ENCODE measurements around the gene SMAD9. TPM values are rescaled to one million over a fixed set of nuclear protein-coding genes. Genes with fewer than 3 reads are reported as not detected.

SMAD9 gene
- polyA plus RNA-seq, 3 donors, result 0.46 to 2.8 (median 2.7) TPM

DNA sequence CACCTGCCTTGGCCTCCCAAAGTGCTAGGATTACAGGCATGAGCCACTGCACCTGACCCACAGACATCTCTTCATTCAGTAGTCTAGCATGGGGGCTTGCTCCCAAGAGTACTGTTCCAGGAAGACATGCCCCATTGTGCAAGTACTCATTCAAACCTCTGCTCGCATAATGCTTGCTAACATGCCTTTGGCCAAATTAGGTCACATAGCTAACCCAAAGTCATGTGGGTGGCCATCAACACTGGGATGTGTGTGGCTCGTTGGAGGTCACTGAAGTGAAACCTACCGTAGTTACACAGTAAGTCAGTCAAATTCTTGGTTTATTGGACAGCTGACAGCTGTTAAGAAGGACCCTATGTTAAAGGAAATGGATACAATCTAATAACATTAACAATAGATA is 80.8 kb downstream of the SMAD9 start:
- no peak overlapping the region for H3K27ac ChIP-seq (ENCODE audit: low read depth, low read length)
- WGBS, 3 donors, result 79 to 86% (median 82%) methylated on average over 3 of the region's 3 CpGs

DNA sequence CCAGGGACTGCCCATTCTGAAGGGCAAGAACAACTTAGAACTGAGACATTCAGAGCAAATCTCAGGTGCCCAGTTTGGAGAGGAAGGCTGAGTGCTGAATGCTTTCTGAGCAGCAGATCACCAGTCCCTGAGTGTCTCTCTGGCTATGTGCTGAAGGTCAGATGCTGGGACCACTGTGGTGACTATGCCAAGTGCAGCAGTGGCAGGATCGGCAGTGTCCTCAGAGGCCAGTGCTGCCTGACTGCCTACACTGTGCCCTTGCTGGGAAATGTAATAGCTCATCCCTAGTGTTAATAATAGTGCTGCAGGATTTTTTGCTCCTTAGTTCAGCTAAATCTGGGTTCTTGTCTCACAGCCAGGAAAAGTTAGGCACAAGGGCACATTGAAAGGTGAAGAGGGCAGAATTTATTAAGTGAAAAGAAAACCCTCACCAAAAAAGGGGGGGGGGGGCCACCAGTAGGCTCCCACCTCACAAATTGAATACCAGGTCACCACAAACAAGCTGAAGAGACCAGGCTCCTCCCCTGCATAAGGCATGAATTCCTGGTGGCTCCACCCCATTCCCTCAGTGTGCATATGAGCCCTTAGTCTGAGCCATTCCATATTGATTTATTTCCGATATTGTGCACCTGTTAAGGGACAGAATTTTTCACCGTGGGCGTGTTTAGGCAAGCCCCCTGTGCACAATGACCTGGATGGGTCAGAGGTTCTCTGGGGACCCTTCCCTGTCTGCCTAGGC is 82.5 kb downstream of the SMAD9 start:
- WGBS, 3 donors, result 47 to 65% (median 58%) methylated on average over 4 of the region's 4 CpGs

DNA sequence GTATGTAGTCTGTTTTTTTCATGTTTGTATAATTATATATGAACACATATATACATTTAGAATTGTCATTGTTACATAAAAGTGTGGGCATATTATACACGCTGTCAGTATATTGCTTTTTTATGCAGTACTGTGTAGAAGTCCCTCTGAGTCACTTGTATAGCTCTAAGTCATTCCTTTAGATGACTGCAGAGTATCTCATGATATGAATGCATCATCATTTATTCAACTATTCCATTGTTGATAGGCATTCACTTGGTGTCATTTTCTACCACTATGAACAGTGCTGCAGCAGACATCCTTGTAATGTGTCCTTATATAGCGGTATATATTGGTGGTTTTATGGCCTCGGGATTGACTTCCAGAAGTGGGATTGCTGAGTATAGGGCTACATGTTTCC is 85.7 kb downstream of the SMAD9 start:
- 96 to 98% (median 97%) methylated on average over 3 of the region's 3 CpGs for WGBS, 3 donors
- no peak overlapping the region for H3K27ac ChIP-seq (ENCODE audit: low read depth, low read length)

More for the DNA sequence above, 82.5 kb downstream of the SMAD9 start:
- no peak overlapping the region for H3K27ac ChIP-seq (ENCODE audit: low read depth, low read length)

DNA sequence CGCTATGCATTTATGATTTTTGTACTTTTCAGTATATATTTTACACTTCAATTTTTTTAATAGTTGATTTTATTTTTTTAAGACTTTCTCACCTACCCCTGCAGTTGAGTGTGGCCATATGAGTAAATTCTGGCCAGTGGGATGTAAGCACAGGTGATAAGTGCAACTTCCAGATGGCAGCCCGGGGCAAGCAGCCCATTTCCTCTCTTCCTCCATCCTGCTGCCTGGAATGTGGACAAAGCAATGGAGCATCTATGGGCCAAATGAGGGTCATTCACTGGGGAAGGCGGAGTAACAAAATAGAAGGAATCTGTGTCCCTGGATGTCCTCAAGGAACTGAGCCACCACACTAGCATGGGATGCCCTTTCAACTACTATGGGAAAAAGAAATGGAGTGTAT is 88.7 kb downstream of the SMAD9 start:
- no peak overlapping the region for H3K27ac ChIP-seq (ENCODE audit: low read depth, low read length)
- 89 to 94% (median 91%) methylated on average over 3 of the region's 3 CpGs for WGBS, 3 donors

DNA sequence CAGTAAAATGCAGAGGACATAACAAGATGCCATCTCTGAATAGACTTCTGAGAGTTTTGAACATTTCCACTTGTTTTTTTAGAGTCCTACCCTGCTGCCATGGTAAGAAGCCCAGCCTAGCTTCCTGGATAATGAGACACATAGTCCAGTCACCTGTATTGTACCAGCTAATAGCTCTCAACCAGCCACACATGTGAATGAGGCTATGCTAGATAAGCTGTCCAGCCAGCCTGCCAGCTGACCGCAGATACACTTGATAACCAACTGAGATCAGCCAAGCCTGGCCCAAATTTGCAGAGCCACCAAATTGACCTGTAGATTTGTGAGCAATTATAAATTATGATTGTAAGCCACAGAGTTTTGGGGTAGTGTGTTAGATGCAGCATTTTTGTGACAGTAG is 90.3 kb downstream of the SMAD9 start:
- H3K27ac ChIP-seq (ENCODE audit: low read depth, low read length), result no peak overlapping the region
- WGBS, 3 donors, result 46 to 61% (median 58%) methylated on average over 1 of the region's 1 CpG

DNA sequence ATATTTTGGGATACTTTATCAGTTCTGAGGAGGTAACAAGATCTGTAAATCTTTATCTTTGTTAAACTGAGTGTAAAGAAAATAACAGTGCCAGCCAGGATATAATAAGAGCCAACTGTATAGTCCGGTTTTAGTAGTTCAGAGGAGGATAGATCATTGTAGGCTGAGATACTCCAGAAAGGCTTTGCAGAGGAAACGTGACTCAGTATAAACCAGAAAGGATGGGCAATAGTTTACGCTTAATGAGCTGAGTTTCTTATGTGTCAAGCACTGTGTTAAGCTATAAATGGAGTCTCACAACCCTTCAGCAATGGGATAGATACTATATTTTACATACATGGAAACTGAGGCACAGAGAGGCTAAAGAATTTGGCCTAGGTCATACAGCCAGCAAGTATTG is 97.3 kb downstream of the SMAD9 start:
- 76 to 82% (median 81%) methylated on average over 3 of the region's 3 CpGs for WGBS, 3 donors
- H3K27ac ChIP-seq (ENCODE audit: low read depth, low read length), result no peak overlapping the region

DNA sequence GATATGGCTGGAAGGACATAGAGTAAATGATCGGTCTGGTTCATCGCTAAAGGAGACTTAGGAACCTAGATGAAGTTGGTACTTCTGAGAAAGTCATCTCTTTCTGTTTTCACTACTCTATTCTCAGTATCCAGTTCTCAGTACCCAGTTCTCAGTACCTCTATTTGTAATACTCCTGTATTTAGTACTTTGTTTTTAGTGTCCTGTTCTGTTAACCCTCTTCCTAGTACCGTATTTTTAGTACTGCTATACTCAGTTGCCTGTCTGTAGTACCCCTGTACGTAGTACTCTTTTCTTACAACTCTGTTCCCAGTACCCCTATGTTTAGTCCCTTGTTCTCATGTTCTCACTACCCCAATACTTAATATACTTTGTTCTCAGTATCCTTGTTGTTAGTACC is 99.8 kb downstream of the SMAD9 start:
- WGBS, 3 donors, result 57 to 66% (median 62%) methylated on average over 4 of the region's 4 CpGs
- H3K27ac ChIP-seq (ENCODE audit: low read depth, low read length), result no peak overlapping the region

DNA sequence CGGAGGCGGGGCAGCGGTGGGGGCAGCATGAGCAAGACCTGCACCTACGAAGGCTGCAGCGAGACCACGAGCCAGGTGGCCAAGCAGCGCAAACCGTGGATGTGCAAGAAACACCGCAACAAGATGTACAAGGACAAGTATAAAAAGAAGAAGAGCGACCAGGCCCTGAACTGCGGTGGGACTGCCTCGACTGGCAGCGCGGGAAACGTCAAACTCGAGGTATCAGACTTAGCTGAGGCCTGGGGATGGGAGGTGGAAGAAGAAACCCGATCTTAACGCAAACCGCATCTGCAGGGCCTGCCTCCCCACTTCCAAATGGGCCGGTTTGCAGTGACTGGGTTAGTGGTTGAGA is 100.3 kb downstream of the SMAD9 start:
- no peak overlapping the region for H3K27ac ChIP-seq (ENCODE audit: low read depth, low read length)
- WGBS, 3 donors, result 1 to 2% (median 1%) methylated on average over 20 of the region's 20 CpGs

DNA sequence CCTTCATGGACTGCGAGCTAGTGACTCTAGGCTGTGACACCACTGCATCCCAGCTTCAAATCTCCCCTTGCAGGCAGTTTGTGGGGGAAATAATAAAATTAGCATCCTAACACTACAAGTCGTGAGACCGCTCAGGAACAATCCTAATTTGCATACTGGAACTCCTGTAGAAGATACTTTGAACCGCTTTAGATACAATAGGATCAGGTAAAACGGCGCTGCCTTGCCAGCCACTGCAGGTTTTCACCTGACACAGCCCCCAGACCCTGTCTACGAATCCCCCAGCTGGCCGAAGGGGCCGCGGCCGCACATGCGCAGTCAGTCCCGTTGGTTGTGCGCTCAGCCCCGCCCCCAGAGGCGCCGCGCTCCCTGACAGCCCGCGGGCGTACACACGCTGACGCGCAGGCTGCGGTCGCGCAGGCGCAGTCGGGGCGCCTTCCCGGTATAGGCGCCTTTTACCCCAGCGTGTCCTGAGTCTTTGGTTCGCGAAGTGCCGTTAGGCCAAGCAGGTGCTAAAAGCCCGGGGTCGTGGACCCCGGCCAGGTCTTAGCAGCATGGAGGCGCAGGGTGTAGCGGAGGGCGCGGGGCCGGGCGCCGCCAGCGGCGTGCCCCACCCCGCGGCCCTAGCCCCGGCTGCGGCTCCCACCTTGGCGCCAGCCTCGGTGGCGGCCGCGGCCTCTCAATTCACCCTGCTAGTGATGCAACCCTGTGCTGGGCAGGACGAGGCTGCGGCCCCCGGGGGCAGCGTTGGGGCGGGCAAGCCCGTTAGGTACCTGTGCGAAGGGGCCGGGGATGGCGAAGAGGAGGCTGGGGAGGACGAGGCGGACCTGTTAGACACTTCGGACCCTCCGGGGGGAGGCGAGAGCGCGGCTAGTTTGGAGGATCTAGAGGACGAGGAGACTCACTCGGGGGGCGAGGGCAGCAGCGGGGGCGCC is 101.0 kb downstream of the SMAD9 start, which contains the start of gene RFXAP:
Gene RFXAP, plus strand, starts transcription at position 419 of the 935 bp plus-strand sequence. Its CDS starts 136 bp downstream, at position 555.
- H3K27ac ChIP-seq (ENCODE audit: low read depth, low read length), result no peak within 1 kb of the TSS
- 0 to 1% (median 1%) methylated on average over 69 to 78 of the region's 78 CpGs for WGBS, 3 donors

DNA sequence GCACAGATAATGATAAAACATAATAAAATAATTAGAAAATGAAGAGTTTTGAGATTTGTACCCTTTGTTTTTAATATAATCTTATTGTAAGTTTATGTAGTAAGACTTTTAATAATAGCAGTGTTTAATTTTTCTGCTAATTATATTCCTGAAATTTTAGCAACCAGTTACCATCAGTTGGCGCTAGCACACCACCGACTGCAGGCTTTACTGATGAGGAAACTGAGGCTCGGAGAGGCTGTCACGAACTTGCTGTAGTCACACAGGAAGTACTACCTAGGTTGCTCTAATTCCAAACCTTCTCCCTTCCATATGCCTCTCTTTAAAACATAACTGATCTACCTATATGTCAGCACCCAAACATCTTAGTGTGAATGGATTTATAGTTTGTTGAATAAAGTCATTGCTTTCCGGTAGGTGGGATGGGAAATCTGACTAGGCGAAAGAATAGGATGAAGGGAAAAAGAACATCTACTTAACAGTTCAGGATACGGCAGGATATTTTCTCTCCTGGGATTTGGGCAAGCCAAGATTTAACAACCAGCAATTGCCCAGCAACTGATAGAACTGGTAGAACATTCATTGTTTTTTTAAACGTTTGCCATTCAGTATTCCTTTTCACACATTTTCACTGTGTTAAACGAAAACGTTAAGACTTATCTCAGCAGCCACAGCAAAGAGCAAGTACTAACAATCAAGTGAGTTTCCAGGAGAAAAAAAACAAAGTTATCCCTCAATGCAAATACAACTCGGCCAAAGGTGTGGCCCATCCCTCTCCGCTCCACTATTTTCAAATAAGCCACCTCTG is 101.8 kb downstream of the SMAD9 start:
- WGBS, 3 donors, result 31 to 40% (median 32%) methylated on average over 12 of the region's 12 CpGs
- H3K27ac ChIP-seq (ENCODE audit: low read depth, low read length), result no peak overlapping the region

DNA sequence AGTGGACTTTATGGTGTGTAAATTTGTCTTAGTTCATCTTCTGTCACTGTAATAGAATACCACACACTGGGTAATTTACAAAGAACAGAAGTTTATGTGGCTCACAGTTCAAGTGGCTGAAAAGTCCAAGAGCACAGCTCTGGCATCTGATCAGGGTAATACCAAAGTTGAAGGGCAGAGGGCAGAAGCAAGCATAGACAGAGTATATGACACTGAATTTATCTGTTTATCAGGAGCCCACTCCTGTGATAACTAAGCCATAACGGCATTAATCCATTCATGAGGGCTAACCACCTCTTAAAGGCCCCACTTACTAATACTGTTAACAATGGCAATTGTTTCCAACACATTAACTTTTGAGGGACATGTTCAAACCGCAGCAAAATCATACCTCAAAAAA is 105.0 kb downstream of the SMAD9 start:
- no peak overlapping the region for H3K27ac ChIP-seq (ENCODE audit: low read depth, low read length)
- WGBS, 3 donors, result 65 to 88% (median 77%) methylated on average over 2 of the region's 2 CpGs

DNA sequence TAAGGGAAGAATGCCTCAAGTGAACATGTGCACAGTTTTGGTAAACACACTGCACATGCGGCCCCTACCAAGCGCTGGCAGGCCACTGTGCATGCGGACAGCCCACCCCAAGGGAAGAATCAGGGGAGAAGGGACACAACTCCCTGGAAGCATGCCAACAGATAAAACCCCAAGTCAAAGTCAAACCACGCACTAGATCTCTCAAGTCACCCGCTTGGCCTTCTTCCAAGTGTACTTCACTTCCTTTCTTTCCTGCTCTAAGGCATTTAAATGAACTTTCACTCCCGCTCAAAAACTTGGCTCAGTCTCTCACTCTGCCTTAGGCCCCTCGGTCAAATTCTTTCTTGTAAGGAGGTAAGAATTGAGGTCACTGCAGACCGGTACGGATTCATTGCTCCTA is 105.6 kb downstream of the SMAD9 start:
- 26 to 61% (median 27%) methylated on average over 9 of the region's 9 CpGs for WGBS, 3 donors
- H3K27ac ChIP-seq (ENCODE audit: low read depth, low read length), result no peak overlapping the region

DNA sequence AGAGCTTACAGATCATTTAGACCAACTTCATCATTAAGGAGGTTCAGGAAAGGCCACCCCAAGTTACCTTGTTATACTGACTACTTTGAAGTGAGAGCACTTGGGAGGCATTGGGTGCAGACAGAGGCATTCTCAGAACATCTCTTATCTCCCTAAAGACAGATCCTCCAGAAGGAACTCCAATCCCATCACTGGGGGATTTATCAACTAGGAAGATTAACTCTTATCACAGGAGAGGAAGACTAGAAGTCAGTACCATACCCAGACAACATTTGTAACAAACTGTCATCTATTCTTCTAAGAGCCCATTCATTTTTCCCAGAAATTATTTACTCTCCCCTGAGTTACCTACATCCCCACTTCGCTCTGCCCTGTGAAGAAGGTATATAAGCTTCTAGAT is 106.8 kb downstream of the SMAD9 start:
- H3K27ac ChIP-seq (ENCODE audit: low read depth, low read length), result no peak overlapping the region
- 90 to 100% (median 97%) methylated on average over 1 of the region's 1 CpG for WGBS, 3 donors

DNA sequence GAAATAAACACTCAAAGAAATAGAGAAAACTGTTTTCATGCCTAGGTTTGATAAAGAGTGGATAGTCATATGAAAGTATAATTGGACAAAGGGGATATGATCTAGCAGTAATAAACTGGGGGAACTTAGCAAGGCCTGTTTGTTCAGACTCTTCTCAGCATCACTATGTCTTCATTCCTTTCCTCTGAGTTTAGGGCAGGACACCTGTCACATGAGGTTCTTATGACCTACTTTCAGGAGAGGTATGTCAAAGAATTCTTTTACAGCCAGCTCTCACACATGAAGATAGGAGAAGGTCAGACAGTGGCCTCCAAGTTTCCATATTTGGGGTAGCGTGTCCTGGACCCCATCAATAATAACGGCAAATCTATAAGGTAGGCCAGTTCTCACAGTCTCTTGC is 112.4 kb downstream of the SMAD9 start:
- WGBS, 3 donors, result 85 to 97% (median 94%) methylated on average over 2 of the region's 2 CpGs
- H3K27ac ChIP-seq (ENCODE audit: low read depth, low read length), result no peak overlapping the region

DNA sequence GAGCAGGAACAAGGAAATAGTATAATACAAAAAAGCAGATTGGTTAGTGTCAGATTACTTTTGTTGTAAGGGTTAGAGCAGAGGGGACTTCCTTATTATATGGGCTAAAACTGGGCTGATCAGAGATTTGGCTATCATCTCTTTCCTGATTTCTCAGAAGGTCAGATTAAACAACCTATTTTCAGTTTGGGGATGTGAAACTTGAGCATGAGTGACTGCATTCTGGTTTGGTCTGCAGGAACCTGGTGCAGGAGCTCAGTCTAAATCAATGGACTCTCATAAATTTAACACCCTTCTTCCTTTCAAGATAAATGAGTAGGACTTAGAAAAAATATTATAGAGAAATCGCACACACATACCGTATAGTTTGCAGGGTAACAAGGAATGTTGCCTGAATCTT is 113.9 kb downstream of the SMAD9 start:
- H3K27ac ChIP-seq (ENCODE audit: low read depth, low read length), result no peak overlapping the region
- WGBS, 3 donors, result 90 to 93% (median 90%) methylated on average over 2 of the region's 2 CpGs

DNA sequence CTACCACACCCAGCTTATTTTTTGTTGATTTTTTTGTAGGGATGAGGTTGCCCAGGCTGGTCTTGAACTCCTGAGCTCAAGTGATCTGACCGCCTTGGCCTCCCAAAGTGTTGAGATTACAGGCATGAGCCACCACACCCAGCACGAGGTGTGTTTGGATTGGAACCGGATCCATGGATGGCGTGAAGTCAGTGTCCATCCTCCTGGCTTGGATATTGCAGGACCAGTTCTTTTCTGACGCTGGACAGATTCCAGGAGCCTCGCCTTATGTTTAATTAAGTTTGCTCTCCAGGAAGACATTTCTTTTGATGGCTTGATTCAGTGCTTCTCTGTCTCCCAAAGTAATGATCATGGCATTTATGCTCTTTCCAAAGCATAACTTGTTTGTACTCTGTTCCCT is 115.5 kb downstream of the SMAD9 start:
- 82 to 88% (median 82%) methylated on average over 6 of the region's 6 CpGs for WGBS, 3 donors

DNA sequence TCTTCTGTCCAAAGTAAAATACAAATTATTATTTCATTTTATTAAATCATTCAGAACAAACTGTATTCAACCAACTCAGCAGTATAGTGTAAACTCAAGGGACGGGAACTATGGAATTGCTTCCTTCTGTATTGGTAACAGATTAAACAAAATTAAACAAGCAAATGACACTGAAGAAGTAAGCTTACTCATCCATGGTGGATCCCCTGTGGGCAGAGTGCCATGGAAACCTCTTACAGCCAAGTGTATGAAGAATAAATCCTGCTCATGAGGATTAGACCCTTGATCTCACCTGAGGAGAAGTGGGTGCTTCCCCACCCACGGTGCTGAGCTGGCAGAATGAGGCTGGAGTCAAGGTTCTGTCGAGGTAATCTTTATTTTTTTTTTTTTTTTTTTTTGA is 119.0 kb downstream of the SMAD9 start:
- H3K27ac ChIP-seq (ENCODE audit: low read depth, low read length), result no peak overlapping the region
- WGBS, 3 donors, result 41 to 59% (median 51%) methylated on average over 3 of the region's 3 CpGs

More for the DNA sequence above, 115.5 kb downstream of the SMAD9 start:
- H3K27ac ChIP-seq (ENCODE audit: low read depth, low read length), result no peak overlapping the region

DNA sequence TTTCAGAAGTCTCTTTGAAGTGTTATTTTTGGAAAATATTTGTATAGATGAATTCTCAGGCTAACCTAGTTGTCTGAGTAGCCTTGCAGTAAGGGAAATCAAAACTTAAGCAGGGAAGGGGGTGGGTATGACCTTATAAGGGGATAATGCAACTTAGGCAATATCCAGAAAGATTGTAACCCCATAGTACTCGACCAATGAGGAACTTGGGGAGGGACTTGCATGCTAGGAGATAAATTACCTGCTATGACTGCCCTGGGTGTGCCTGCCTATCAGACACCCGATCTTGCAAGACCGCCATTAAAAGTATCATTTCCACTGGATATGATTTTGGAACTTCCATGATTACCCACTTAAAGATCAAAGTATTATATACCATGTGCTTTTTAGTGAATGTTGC is 124.0 kb downstream of the SMAD9 start:
- no peak overlapping the region for H3K27ac ChIP-seq (ENCODE audit: low read depth, low read length)
- 73 to 82% (median 79%) methylated on average over 3 of the region's 3 CpGs for WGBS, 3 donors

DNA sequence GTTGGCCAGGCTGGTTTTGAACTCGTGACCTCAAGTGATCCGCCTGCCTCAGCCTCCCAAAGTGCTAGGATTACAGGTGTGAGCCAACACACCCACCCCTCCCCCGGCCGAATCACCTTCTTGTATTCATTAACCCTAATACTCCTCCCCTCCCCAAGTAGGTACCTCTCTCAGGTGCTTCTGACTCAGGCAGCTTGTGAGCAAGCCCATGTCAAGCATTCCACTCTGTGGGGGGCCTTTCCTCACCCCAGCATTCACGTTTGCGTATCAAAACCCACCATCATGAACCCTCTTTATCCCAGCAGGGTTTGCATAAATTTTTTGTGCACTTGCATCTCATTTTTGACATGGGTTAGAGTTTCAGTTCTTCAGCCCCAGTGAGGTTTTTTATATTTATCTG is 124.6 kb downstream of the SMAD9 start:
- WGBS, 3 donors, result 47 to 88% (median 83%) methylated on average over 6 of the region's 6 CpGs
- H3K27ac ChIP-seq (ENCODE audit: low read depth, low read length), result no peak overlapping the region

All from adipose tissue (tissue), 3 donors.